Islet precursor cell (in vitro differentiated cells): ENCODE results near the gene RABL2B.
"Not testable (repeated sequence)": the region's sequence is repeated elsewhere in the genome, so short reads cannot be mapped to it uniquely, and the experiment has no call there.

Experiments used
- DNase-seq: peaks from one replicate; pipeline ENCODE4 v3.0.0-alpha.2; 2018

Gene RABL2B

DNA sequence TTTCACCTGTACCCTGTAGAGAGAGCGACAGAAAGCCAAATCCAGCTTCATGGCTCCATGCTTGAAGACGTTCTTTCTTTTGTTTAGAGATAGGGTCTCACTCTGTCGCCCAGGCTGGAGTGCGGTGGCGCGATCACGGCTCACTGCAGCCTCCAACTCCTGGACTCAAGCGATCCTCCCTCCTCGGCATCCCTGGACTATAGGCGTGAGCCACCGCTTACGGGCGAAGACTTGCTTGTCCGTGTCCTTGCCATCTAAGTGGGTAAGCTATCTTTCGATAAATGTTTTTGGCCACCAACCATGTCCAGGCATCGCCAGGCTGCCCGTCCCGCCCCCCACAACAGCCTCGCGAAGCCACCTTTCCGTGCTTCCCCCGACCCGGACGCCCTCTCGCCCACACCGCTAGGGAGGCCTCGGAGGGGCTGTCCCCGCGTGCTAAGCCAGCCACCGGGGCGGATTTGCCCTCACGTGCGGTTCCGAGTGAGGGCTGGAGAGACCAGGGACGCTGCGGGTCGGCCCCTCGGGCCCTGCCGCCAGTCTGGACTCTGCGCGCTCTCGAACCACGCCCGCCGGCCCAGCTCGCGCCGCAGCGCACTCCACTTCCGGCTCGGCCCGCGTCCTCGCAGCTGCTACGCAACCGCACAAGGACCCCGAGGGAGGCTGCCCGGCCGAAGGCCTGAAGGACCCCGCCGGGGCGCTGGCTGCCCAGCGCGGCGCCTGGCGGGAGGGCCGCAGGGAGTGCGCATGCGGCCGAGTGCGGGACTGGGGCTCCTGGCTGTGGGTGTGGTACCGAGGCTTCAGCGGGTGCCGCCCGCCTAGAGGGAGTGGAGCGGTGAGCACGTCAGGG is at the start of gene RABL2B:
RABL2B (minus strand) TSS at position 604 of the 847 bp plus-strand sequence. CDS start 1,342 bp downstream, outside the sequence.
- DNase-seq = peak; percentile 93

DNA sequence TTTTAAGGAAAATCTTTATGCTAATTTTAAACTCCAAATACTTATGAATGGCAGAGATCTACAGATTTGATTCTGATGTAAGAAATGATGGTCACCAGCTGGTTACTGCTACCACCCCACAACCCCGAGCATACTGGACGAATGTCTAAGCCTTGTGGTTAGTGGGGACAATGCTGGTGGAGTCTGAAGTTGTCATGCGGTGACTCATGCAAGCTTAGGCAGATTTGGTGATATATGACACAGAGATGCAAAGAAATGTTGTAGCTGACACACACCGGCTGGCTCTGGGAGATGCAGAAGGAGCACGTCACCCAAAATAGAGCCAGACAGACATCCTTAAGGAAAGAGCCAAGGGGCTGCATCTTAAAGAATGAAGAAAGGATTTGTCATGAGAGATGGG is 3.5 kb upstream of the RABL2B start:
- DNase-seq = not testable (repeated sequence)

DNA sequence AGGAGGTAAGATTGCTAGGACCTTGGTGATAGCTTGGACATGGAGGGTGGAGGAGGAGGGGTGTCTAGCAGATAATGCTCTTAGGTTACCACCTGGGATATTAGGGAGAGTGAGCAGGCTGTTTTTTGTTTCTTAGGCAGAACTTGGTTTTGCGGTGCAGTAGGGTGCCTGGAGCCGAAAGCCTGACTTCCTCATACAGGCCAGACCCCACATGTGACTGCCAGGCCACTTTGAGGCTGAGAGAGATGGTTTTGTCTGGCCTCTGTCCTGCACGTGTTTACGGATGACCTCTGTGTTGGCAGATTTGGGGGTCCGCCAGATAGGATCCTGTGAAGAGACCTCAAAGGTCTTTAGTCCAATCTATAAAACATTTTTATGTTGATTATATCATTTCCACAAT is 1.9 kb upstream of the RABL2B start:
- DNase-seq = peak; percentile 10

DNA sequence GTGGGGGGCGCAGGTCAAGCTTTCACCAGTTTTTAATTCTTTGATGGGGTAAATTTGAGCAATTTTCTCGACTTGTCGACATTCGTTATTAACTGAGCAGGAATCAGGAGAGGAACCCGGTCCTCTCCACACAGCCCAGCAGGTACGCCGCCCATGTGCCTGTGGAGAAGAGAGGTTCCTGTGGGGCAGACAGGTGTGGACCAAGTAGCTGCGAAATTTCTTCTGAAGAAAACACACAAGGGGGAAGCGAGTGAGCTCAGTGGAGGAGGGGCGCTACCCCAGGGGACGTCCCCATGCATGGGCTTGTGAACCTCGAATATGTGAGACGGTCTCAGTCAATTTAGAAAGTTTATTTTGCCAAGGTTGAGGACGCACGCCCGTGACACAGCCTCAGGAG is 442 bp upstream of the RABL2B start:
- not testable (repeated sequence) for DNase-seq

DNA sequence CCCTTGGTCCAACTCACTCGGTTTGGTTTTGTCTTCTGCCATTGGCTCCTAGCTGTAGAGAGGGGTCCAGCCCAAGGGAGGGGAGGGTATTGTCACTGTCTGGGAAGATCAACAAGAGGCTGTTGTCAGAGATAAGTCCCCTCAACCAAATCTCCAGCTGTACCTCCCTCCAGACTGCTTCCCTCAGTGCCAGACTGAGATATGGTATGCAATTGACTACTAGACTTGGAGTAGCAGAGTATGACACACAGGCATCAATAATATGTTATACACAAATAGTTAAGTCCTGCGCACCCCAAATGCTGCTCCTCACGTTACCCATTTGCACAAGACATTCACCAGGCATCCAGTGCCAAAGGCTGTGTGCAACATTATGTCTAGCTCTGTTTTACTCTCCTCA is 1.2 kb downstream of the RABL2B start:
- peak; percentile 4 for DNase-seq

DNA sequence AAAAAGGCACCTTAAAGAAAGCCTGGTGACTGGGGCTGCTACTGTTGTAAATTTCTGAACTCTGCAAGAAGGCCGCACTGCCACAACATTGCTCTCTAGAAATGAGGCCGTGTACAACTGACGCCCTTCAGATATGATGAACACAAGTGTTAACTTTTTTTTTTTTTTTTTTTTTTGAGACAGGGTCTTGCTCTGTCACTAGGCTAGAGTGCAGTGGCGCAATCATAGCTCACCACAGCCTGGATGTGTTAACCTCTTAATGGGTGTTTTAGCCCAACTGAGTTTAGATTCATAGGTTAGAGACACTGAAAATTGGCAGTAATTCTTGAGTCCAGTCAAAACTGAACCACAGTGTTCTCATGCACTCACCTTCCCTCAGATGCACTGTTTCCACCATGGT is 3.2 kb downstream of the RABL2B start:
- DNase-seq = peak; percentile 1

DNA sequence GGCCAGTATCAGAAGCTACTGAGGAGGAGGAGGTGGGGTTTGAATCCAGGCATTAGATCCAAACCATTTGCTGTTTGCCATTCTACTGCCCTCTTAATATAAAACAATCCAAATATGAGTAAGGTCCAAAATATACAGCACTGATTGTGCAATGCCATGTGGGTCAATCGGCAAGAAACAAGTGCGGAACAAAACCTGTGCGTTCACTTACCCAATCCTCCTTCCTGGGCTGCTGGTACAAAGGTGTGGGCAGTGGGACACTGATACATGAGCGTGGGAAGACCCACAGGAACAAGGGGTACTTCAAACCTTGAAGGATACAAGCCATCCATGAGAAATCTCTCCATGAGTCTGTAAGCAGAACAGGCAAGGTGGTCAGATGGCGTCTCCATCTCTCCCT is 5.8 kb downstream of the RABL2B start:
- DNase-seq = peak; percentile 8

DNA sequence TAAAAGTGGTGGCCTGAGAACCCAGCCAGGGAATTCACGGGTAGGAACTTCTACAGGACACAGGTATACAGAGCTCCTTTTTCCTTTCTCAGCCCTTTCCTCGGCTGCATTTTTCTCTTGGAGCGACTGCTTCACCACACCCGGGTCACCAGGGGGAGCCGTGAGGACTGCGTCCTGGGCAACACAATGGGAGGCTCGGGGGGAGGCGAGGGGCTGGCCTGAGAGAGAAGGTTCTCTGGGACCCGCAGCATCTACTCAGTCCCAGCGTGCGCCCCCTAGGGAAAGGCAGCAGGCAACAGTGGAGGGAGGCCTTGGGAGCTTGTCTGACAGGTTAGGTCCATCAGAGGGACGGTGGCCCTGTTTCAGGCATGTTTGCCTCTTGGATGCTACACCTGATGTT is 8.3 kb downstream of the RABL2B start:
- DNase-seq = peak; percentile 96

DNA sequence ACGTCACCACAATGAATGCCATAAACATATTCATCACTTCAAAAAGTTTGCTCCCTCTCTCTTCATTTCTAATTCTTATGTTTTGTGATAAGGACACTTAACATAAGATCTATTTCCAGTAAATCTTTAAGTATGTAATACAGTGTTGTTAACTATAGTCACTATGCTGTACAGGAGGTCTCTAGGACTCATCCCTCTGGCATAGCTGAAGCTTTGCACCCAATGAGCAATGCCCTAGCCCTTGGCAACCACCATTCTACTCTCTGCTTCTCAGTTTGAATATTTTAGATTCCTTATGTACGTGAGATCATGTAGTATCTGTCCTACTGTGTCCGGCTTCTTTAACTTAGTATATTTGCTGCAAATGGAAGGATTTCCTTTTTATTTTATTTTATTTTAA is 19.1 kb downstream of the RABL2B start:
- DNase-seq = not testable (repeated sequence)

DNA sequence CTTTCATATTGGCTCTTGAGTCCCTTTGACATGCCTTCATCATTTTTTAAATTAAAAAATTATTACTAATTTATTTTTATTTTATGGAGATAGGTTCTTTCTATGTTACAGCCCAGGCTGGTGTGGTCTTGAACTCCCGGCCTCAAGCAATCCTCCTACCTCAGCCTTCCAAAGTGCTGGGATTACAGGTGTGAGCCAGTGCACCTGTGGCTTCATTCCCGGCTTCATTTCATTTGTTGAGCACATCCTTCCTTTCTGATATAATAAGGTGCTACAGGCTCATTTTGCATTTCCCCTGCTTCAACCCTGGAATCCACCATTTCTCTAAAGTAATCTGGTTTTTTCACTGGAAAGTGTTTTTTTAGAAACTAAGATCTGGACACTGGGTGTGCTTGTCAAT is 21.6 kb downstream of the RABL2B start:
- not testable (repeated sequence) for DNase-seq

DNA sequence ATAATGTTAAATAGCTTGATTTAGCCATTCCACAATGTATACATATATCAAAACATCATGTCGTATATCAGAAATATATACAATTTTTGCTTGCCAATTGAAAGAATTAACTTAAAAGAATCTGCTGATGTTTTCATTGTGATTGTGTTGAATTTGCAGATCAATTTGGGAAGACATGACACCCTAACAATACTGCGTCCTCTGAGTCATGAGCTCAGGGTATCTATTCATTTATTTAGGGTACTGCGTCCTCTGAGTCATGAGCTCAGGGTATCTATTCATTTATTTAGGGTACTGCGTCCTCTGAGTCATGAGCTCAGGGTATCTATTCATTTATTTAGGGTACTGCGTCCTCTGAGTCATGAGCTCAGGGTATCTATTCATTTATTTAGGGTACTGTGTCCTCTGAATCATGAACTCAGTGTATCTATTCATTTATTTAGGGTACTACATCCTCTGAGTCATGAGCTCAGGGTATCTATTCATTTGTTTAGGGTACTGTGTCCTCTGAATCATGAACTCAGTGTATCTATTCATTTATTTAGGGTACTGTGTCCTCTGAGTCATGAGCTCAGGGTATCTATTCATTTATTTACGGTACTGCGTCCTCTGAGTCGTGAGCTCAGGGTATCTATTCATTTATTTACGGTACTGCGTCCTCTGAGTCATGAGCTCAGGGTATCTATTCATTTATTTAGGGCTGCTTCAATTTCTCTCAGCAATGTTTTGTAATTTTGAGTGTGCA is 23.7 kb downstream of the RABL2B start:
- not testable (repeated sequence) for DNase-seq

DNA sequence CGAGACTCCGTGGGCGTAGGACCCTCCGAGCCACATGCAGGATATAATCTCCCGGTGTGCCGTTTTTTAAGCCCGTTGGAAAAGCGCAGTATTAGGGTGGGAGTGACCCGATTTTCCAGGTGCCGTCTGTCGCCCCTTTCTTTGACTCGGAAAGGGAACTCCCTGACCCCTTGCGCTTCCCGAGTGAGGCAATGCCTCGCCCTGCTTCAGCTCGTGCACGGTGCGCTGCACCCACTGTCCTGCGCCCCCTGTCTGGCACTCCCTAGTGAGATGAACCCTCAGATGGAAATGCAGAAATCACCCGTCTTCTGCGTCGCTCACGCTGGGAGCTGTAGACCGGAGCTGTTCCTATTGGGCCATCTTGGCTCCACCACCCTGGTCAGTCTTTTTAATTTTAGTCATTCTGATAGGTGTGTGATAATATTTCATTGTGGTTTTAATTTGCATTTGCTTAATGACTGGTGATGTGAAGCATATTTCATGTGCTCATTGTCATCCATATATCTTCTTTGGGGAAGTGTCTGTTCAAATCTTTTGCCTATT is 26.4 kb downstream of the RABL2B start:
- peak; percentile 47 for DNase-seq

DNA sequence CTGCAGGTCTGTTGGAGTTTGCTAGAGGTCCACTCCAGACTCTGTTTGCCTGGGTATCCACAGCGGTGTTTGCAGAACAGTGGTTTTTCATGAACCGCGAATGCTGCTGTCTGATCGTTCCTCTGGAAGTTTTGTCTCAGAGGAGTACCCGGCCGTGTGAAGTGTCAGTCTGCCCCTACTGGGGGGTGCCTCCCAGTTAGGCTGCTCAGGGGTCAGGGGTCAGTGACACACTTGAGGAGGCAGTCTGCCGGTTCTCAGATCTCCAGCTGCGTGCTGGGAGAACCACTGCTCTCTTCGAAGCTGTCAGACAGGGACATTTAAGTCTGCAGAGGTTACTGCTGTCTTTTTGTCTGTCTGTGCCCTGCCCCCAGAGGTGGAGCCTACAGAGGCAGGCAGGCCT is 27.0 kb downstream of the RABL2B start:
- DNase-seq = not testable (repeated sequence)

DNA sequence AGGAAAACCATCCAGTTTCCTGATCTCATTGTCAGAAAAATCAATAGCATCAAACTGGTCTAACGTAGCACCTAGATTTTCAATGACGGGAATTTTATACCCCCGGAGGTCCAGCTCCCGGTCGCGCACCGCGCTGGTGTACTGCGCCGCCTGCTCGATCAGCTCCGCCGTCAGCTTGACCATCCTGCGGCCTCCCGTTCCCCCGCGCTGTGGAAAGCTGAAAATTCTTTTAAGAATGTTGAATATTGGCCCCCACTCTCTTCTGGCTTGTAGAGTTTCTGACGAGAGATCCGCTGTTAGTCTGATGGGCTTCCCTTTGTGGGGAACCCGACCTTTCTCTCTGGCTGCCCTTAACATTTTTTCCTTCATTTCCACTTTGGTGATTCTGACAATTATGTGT is 28.2 kb downstream of the RABL2B start:
- not testable (repeated sequence) for DNase-seq

DNA sequence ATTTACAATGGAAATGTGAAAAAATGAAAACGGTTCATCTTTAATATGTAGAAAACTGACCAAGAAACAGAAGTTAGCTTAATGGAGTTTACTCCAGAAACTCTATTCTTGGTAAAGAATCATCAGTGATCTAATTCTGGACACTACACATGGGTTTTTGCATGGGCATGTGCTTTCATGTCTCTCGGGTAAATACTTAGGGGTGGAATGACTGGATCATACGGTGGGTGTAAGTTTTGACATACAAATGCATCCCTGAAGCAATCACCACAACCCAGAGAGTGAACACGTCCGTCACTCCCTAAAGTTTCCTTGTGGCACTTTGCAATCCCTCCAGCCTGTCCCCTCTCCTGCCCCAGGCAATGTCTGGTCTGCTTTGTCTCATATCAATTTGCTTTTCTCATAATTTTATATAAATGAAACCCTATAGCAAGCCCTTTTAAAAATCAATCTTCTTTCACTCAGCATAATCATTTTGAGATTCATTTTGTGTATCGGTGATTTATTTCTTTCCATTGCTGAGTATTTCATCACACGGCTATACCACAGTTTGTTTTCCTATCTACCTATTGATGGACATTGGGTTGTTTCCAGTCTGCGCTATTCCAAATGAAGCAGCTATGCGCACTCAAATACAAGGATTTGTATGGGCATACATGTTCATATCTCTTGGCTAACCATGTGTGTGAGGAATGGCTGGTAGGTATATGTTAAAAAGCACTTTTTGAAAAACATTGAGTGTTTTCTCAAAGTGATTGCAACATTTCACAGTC is 33.9 kb downstream of the RABL2B start:
- peak; percentile 14 for DNase-seq

DNA sequence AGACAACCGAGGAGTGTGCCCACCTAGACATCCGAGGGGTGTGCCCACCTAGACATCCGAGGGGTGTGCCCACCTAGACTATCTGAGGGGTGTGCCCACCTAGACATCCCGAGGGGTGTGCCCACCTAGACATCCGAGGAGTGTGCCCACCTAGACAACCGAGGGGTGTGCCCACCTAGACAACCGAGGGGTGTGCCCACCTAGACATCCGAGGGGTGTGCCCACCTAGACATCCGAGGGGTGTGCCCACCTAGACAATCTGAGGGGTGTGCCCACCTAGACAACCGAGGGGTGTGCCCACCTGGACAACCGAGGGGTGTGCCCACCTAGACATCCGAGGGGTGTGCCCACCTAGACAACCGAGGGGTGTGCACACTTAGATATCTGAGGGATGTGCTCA is 34.8 kb downstream of the RABL2B start:
- DNase-seq = not testable (repeated sequence)

DNA sequence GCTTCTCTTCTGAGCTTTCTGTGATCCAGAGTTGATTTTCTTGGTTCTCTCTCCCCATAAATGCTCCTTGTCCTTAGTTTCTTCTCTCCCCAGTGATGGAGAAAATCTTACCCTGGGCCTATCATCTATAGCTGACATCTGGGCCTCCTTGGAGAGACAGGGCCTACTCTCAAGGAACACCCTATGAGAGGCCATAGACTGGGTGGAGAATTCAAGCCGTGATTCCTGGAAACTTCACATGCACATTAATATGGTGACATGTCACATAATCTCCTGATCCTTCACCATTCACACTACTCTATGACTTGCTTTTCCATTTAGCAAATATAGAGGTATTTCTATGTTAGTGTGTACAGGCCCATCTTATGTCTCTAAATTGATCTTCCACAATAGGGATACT is 35.9 kb downstream of the RABL2B start:
- DNase-seq = not testable (repeated sequence)

DNA sequence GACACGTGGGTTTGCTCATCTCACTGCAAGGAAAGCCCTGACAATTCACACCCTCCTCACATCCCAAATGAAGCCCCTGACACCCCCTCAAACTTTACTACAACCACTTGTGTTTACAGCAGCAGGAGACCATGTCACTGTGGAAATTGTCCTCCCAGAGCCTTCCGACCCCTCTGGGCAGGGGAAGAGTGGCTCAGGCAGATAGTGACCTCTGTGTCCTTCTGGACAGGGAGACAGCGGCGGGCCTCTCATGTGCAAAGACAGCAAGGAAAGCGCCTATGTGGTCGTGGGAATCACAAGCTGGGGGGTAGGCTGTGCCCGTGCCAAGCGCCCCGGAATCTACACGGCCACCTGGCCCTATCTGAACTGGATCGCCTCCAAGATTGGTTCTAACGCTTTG is 39.0 kb downstream of the RABL2B start:
- peak; percentile 8 for DNase-seq

DNA sequence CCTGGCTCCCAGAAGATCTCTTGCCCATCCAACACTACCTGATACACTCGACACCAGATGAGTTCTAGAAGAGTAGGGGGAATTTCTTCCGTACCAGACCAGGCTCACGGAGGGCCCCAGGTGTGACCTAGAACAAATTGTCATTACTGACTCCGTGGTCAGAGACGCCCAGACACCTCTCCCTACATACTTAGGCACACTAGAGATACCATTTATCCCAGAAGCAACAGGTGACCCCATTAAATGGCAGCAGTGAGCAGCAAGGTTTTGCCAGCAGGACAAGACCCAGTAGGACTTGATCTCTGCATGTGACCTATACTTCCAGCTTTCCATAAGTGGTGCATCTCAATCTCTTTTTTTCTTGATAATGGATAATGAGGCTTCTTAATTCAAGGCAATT is 42.7 kb downstream of the RABL2B start:
- peak; percentile 21 for DNase-seq

DNA sequence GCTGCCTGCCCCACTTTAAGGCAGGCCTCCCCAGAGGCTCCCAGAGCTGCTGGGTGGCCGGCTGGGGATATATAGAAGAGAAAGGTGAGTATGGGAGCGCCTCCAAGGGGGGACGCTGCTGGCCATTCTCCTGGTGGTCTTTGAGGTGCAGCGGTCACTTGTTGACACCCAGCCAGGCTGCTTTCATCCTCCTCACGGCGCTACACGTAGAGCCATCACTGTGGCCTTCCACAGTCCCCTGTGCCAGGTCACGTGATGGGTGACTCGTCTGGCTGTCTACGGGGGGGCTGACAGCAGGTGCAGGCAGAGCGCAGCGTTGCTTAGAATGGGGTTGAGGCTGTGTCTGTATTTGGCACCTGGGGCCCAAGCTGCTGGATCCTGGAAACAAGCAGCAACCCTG is 43.5 kb downstream of the RABL2B start:
- peak; percentile 33 for DNase-seq

DNA sequence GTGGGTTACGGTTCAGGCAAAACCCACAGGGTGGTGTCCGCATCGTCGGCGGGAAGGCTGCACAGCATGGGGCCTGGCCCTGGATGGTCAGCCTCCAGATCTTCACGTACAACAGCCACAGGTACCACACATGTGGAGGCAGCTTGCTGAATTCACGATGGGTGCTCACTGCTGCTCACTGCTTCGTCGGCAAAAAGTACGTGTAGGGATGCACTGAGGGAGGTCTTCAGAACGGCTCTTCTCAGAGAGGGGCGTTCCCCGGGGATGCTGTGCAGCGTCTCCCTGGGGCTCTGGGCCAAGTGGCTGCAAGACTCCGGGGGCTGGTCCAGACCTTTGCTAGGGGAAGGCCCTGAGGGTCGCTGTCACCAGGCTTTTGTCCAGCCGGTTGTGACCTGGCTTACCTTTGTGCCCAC is 44.2 kb downstream of the RABL2B start:
- peak; percentile 45 for DNase-seq

DNA sequence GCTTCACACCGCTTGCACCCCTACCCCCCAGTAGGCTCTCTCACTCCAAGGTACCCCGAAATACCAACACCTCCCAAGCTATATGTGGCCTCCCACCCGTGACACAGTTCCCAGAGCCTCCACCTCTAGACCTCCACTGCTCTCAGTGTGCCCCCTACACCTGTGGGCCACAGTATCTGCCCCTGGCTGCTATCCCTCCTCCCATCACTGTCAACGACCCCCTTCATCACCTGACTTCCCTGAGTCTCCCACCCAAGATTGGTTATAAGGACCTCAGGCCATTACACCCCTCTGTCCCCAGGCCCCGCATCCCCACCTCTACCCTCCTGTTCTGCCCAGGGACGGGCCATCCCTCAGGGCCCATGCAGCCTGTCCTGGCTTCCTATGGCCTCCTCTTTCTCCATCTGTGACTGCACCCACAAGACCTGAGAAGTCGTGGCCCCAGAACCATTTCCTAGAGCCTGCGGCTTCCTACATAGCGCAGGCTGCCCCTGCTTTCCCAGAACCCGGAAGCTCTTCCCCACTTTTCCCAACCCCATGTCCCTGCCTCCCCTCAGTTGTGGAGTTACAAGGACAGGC is 44.7 kb downstream of the RABL2B start:
- DNase-seq = peak; percentile 37
